D721Med (cell line): ENCODE data around the gene NCK2.

Source experiments
- DNase-seq: peaks from one replicate; pipeline ENCODE4 v3.0.0; 2011; ENCODE audit warnings: low spot score; ENCODE audit not compliant: insufficient read length
- FAIRE-seq: peaks from 2 replicates; lab custom pipeline; 2011; peaks lifted over from hg19 to GRCh38; lab: Jason Lieb, UNC
- TF ChIP-seq, protein P1 (sequence below): IDR thresholded peaks from 2 replicates; pipeline ENCODE4 v1.5.1; 2012; ENCODE audit warnings: mild to moderate bottlenecking, control low read depth; ENCODE audit not compliant: insufficient read depth; ENCODE audit errors: missing control alignments

Gene NCK2

DNA sequence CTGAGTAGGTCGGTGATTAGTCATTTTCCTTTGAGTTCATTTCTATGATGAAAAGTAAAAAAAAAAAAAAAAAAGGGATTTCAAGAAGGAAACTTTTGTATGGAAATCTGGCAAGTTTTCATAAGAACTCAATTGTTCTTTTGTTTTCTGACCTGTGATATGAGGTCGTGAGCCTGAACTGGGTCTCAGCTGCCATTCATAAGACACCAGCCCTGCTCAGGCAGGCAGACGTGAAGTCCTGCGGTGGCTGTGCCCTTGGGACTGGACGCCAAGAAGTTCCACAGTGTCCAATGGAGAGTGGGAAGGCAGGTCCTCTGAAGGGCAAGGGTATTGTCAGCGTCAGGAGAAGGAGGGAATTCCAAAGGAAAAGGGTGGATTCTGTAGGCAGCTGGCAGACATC lies 183.9 kb downstream of the NCK2 start:
- TF ChIP-seq, protein P1, sequence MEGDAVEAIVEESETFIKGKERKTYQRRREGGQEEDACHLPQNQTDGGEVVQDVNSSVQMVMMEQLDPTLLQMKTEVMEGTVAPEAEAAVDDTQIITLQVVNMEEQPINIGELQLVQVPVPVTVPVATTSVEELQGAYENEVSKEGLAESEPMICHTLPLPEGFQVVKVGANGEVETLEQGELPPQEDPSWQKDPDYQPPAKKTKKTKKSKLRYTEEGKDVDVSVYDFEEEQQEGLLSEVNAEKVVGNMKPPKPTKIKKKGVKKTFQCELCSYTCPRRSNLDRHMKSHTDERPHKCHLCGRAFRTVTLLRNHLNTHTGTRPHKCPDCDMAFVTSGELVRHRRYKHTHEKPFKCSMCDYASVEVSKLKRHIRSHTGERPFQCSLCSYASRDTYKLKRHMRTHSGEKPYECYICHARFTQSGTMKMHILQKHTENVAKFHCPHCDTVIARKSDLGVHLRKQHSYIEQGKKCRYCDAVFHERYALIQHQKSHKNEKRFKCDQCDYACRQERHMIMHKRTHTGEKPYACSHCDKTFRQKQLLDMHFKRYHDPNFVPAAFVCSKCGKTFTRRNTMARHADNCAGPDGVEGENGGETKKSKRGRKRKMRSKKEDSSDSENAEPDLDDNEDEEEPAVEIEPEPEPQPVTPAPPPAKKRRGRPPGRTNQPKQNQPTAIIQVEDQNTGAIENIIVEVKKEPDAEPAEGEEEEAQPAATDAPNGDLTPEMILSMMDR = no peak
- DNase-seq (no peak), FAIRE-seq (no peak)

DNA sequence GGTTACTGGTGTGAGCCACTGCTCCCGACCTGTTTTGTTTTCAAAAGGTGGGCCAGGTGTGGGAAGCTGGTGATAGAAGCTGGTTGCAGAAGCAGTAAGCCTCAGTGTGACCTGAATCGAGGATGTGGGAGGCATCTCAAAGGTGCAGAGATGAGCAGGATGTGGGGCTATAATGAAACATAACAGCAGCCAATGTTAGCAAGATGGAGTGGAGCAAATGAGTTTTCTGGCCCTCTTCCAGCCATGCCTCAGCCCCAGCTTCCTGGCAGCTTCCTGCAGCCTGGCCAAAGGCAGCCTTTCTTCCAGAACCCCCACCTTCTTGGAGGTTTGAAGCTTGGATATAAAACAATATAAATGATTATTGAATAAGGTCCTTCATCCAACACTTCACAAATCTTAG lies 184.8 kb downstream of the NCK2 start:
- DNase-seq (no peak), FAIRE-seq (no peak)
- TF ChIP-seq, protein P1 = no peak

DNA sequence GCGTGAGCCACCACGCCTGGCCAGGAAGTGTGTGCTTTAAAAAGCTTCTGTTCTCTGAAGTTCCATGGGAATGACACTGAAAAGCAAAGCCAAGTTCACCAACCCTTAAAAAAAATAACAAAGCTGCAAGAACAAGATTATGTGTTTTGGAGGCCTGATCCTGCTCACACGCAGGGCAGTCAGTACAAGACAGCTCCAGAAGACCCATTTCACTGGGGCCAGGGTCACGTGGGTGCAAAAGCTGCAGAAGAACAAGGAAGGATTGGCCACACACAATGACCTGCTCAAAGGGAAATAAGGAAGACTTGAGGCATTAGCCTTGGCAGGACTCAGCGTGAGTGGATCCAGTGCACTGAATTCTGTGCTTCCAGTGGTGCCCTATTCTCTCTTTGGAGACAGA lies 187.9 kb downstream of the NCK2 start:
- TF ChIP-seq, protein P1 = no peak
- no peak for DNase-seq
- FAIRE-seq = no peak

DNA sequence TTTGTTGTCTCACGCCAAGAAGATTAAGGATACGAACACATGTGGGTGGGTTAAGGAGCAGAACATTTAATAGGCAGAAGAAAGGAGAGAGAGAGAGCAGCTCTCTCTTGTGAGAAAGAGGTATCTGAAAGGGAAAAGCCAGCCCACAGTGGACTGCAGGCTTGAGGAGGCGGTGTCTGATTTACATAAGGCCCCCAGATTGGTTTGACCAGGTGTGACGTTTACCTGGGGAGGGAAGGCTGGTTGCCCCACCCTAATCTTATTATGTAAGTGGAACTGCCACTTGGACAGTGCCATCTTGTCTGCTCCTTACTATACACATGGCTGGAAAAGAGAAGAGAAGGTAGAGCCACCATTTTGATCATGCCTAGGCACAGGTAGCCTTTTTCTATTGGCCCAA lies 189.2 kb downstream of the NCK2 start:
- no peak for FAIRE-seq
- TF ChIP-seq, protein P1 = no peak
- DNase-seq = no peak

DNA sequence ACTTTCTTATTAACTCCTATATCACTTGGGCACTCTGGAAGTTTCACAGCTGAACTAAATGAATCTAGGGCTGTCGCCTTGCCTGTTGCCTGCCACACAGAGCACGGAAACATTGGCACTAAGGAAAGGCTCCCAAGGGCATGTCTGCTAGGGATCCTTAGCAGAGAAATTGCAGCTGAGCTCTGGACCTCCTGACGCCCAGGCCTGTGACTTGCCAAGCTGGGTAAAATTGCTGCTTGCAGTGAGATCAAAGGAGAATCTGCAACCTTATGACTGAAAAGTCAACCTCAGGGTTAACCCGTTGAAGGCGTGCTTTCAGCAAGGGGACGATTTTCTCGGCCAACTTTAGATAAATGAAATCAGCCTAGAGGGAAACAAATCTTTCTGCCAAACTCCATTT lies 189.8 kb downstream of the NCK2 start:
- no peak for FAIRE-seq
- DNase-seq = no peak
- TF ChIP-seq, protein P1 = no peak

DNA sequence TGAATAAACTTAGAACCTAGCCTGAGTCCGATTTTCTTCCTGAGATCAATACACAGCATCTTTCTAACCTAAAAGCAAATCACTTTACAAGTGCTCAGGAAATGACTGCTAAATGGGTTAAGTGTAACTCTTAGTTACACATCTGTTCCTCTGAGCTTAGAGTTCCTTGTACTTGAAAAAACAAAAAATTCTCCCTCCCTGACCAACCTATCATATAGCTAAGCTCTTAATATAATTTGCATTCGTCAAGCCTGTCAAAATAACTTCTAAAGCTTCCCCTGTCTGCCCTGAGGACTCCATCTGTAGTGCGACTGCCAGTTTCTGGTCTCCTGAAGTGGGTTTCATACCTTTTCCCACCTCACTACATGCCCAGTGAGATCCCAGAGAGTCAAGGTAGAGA lies 190.4 kb downstream of the NCK2 start:
- TF ChIP-seq, protein P1 = no peak
- DNase-seq (no peak), FAIRE-seq (no peak)

DNA sequence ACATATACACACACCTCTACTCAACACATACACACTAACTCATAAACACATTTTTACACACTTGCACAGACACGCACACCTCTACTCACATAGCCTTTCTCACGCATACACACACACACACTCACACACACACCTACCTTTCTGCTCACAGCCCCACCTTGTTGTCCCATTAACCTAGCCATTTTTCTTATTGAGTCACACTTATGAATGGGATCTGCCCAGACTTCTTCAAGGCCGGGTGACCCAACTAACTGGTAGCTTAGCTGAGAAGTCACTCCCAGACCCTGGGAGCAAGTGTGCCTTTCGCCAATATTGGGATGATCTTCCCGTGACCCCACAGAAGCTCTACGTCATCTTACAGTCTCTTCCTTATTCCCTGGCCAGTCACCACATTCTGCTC lies 192.2 kb downstream of the NCK2 start:
- FAIRE-seq (no peak), DNase-seq (no peak)
- TF ChIP-seq, protein P1 = no peak
